IMR-90 (cell line): ENCODE results near the gene ZBP1.

Experiments used
- CEBPB ChIP-seq: IDR thresholded peaks from 2 replicates; pipeline ENCODE4 v1.6.1; 2012; ENCODE audit warnings: low read depth, low read length, improper control_type of control experiment
- CHD1 ChIP-seq: IDR thresholded peaks from 2 replicates; pipeline ENCODE4 v1.6.1; 2012; ENCODE audit warnings: low read depth, low read length, improper control_type of control experiment
- CTCF ChIP-seq: conservative IDR thresholded peaks from 2 replicates; pipeline ENCODE4 v1.5.1; 2012; ENCODE audit warnings: mild to moderate bottlenecking, low read depth, low read length, improper control_type of control experiment
- MAFK ChIP-seq: IDR thresholded peaks from 2 replicates; pipeline ENCODE4 v1.6.1; 2012; ENCODE audit warnings: low read depth, low read length, improper control_type of control experiment
- MAZ ChIP-seq: IDR thresholded peaks from 2 replicates; pipeline ENCODE4 v1.6.1; 2012; ENCODE audit warnings: low read depth, mild to moderate bottlenecking, low read length, improper control_type of control experiment, moderate library complexity, borderline replicate concordance
- POLR2A ChIP-seq: IDR thresholded peaks from 2 replicates; pipeline ENCODE4 v1.6.1; 2012; ENCODE audit warnings: mild to moderate bottlenecking, low read depth, low read length
- RCOR1 ChIP-seq: IDR thresholded peaks from 2 replicates; pipeline ENCODE4 v1.6.1; 2012; ENCODE audit warnings: mild to moderate bottlenecking, low read length, improper control_type of control experiment; ENCODE audit not compliant: insufficient replicate concordance
- RFX5 ChIP-seq: IDR thresholded peaks from 2 replicates; pipeline ENCODE4 v1.8.0; 2012; ENCODE audit warnings: low read depth, mild to moderate bottlenecking, low read length, moderate library complexity
- SMC3 ChIP-seq: fragments of 150-350 bp; IDR thresholded peaks from 2 replicates; pipeline ENCODE4 v1.6.1; 2016; ENCODE audit warnings: low read depth, mild to moderate bottlenecking, antibody characterized with exemption, low read length, moderate library complexity
- USF2 ChIP-seq: fragments of 150-350 bp; IDR thresholded peaks from 2 replicates; pipeline ENCODE4 v1.6.1; 2017; ENCODE audit warnings: mild to moderate bottlenecking, antibody characterized with exemption, low read length, low read depth

DNA sequence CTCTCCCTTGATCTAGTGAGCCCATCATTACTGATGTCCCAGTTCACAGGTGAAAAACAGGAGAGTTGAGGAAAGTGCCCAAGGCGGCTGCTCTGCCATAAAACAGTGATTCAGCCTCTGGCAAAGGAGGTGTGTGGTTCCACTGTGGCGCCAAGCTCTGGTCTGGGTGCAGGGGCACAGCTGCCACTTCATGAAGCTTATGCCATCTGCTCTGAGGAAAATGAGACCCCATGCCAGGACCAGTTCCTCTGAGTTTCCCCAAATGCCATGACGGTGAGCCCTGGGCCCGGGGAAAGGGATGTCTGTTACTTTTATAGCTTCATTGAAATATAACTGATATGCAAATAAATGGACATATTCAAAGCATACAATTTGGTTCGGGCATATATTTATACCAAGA is 33.7 kb upstream of the ZBP1 start:
- TF ChIP-seq CTCF (no peak), USF2 (no peak), CEBPB (no peak), POLR2A (no peak), RFX5 (no peak), MAZ (no peak), RCOR1 (no peak), MAFK (no peak), SMC3 (no peak), CHD1 (no peak)
